ENCODE results near the gene BLTP2.

BLTP2 gene

DNA sequence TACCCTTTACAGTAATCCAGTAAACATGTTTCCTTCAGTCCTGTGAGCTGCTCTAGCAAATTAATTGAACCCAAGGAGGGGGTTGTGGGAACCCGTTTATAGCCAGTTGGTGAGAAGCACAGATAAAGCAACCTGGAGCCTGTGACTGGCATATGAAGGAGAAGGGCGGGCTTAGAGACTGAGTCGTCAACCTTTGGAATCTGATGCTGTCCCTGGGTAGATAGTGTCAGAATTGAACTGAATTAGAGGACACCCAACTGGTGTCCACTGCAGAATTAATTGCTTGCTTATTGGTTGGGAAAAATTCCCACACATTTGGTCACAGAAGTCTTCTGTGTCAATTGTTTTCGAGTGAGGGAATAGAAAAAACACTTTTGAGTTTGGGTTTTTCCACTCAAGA is 18.1 kb downstream of the BLTP2 start:
- DNase-seq (ENCODE audit: low read depth): no peak
- TF ChIP-seq, protein P1, sequence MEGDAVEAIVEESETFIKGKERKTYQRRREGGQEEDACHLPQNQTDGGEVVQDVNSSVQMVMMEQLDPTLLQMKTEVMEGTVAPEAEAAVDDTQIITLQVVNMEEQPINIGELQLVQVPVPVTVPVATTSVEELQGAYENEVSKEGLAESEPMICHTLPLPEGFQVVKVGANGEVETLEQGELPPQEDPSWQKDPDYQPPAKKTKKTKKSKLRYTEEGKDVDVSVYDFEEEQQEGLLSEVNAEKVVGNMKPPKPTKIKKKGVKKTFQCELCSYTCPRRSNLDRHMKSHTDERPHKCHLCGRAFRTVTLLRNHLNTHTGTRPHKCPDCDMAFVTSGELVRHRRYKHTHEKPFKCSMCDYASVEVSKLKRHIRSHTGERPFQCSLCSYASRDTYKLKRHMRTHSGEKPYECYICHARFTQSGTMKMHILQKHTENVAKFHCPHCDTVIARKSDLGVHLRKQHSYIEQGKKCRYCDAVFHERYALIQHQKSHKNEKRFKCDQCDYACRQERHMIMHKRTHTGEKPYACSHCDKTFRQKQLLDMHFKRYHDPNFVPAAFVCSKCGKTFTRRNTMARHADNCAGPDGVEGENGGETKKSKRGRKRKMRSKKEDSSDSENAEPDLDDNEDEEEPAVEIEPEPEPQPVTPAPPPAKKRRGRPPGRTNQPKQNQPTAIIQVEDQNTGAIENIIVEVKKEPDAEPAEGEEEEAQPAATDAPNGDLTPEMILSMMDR (conservative IDR thresholded peaks at IDR 0.05; ENCODE audit: low read depth, low read length): no peak
- no peak overlapping the region for H3K4me3 ChIP-seq (ENCODE audit: low read depth, low read length)

DNA sequence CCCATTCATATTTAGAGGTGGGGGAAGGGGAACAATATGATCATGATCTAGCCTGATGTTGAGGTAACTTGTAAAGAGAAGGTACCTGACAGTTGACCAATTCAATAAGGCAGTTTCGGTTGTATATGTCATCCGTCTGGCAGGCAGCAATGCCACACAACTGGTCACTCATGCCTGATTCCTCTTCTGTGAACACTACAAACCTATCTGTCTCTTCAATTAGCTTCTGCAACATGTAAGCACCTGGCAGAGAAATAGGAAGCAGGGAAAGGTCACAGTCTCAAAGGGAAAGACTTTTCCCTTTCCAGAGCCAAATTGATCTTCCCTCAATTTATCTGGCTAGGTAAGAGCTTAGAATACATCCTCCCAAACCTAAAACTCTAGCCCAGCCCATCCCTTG is 20.8 kb downstream of the BLTP2 start:
- TF ChIP-seq, protein P1 (conservative IDR thresholded peaks at IDR 0.05; ENCODE audit: low read depth, low read length): no peak
- DNase-seq (ENCODE audit: low read depth): no peak
- no peak overlapping the region for H3K4me3 ChIP-seq (ENCODE audit: low read depth, low read length)

DNA sequence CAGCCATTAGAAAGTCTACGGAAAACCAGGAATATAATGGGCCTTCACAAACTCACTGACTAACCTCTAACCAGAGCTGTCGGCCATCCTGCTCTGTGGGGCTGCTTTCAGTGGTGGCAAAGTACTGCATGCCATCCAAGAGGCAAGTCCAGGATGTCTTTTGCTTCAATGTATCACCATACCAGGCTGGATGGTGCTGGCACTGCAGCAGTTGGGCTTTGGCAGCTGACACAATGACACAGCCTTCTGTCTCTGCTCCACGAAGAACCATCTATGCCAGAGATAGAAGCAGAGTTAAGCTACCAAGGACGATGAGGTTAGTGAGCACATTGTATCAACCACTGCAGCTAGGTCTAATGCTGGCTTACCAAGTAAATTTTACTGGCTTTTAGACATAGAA is 21.3 kb downstream of the BLTP2 start:
- no peak for DNase-seq (ENCODE audit: low read depth)
- TF ChIP-seq, protein P1 (conservative IDR thresholded peaks at IDR 0.05; ENCODE audit: low read depth, low read length): no peak

DNA sequence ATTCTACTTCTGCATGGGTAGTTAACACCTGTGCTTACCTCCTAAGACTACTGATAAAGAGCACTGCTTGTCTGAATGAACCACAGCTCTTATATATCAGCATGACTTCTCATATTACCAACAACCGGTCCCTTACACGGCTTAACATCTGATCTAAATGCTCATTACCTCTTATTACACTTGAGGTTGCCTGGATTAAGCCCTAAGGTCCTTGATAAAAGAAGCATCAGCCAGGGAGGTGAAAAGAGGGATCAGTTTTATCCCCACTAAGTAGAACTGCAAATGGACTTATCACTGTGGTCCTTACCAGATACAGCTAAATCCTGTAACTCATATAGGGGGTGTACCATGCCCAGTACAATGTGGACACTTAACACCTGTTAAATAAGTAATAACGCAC is 22.8 kb downstream of the BLTP2 start:
- TF ChIP-seq, protein P1 (conservative IDR thresholded peaks at IDR 0.05; ENCODE audit: low read depth, low read length): no peak
- DNase-seq (ENCODE audit: low read depth): no peak
- H3K4me3 ChIP-seq (ENCODE audit: low read depth, low read length): no peak overlapping the region

More for the DNA sequence above, 21.3 kb downstream of the BLTP2 start:
- no peak overlapping the region for H3K4me3 ChIP-seq (ENCODE audit: low read depth, low read length)

DNA sequence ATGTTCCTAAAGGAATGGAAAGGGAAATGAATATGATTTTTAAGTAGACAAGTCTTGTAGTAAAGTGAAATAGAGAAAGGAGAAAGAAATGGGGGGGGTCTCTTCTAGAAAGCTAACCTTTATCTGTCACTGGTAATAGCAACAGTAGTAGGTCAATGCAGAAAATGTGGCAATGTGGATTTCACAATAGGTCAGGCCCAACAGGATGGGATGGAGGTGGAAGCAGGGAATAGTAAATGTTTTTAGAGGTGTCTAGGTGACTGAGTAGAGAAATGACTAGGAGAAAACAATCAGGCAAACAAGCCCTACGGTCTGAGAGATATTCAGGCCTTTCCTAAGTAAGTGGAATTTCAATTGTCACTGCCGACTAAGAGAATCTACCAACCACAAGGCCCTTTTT is 24.9 kb downstream of the BLTP2 start:
- no peak overlapping the region for H3K4me3 ChIP-seq (ENCODE audit: low read depth, low read length)
- TF ChIP-seq, protein P1 (conservative IDR thresholded peaks at IDR 0.05; ENCODE audit: low read depth, low read length): no peak
- no peak for DNase-seq (ENCODE audit: low read depth)

DNA sequence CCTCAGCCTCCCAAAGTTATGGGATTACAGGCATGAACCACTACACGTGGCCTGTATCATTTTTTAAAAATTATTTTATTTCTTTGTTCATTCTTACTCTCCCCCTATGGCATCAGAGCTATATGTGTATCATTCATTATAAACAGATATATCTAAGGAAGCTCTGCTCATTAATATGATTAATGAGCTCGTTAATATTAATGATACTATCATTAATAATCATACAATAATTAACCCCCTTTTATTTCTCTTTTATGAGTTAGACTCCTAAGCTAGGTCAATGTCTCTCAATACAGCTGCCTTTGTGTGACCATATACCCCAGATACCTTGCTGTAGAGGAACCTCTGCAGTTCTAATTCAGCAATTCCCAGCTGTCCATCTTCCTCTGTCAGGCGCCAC is 26.5 kb downstream of the BLTP2 start:
- no peak for DNase-seq (ENCODE audit: low read depth)
- TF ChIP-seq, protein P1 (conservative IDR thresholded peaks at IDR 0.05; ENCODE audit: low read depth, low read length): no peak
- no peak overlapping the region for H3K4me3 ChIP-seq (ENCODE audit: low read depth, low read length)

DNA sequence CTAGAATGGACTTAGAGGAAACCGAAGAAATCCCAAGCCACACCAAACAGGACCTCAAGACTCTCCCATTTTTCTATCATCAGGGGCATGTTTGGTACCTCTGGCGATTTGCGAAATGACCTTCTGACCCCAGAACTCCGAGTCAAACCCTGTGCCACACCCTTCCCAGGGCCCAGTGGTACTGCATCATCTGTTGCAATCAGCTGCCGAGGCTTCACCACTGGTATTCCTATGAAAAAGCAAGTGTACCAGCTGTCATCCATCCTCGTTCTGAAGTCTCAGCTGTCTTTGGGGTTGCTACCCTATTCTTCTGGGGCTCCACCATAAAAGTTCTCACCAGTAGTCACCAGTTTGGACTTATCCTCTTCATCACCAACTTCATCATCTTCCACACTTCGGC is 28.7 kb downstream of the BLTP2 start:
- TF ChIP-seq, protein P1 (conservative IDR thresholded peaks at IDR 0.05; ENCODE audit: low read depth, low read length): no peak
- no peak for DNase-seq (ENCODE audit: low read depth)
- H3K4me3 ChIP-seq (ENCODE audit: low read depth, low read length): no peak overlapping the region

All from choroid plexus epithelial cell (primary cell).